Astrocyte (in vitro differentiated cells and primary cell): ENCODE data around the gene CCDC40. TPM values are rescaled to one million over a fixed set of nuclear protein-coding genes. Genes with fewer than 3 reads are reported as not detected.

Experiments used
- DNase-seq: peaks from one replicate; pipeline ENCODE4 v3.0.0-alpha.2; 2010; ENCODE audit warnings: low read depth
- FAIRE-seq: peaks from 2 replicates; lab custom pipeline; 2011; peaks lifted over from hg19 to GRCh38; lab: Jason Lieb, UNC
- H2AFZ ChIP-seq: 2 replicates; pipeline ENCODE4 v1.6.0; 2012; ENCODE audit warnings: low read depth, low read length, inconsistent platforms
- H3K27ac ChIP-seq: 2 replicates; pipeline ENCODE4 v1.5.1; 2011; ENCODE audit warnings: low read depth, low read length, inconsistent platforms
- H3K27me3 ChIP-seq: 2 replicates; pipeline ENCODE4 v1.6.0; 2011; ENCODE audit warnings: low read length, inconsistent platforms; ENCODE audit not compliant: insufficient read depth
- H3K36me3 ChIP-seq: 2 replicates; pipeline ENCODE4 v1.5.1; 2011; ENCODE audit warnings: low read length, inconsistent platforms; ENCODE audit not compliant: insufficient read depth
- H3K4me1 ChIP-seq: 2 replicates; pipeline ENCODE4 v1.5.1; 2011; ENCODE audit warnings: low read length, inconsistent platforms; ENCODE audit not compliant: insufficient read depth
- H3K4me2 ChIP-seq: 2 replicates; pipeline ENCODE4 v1.6.0; 2012; ENCODE audit warnings: low read length, inconsistent platforms
- H3K4me3 ChIP-seq: 2 replicates; pipeline ENCODE4 v1.5.1; 2011; ENCODE audit warnings: low read depth, mild to moderate bottlenecking, low read length, inconsistent platforms; ENCODE audit not compliant: insufficient read depth
- H3K79me2 ChIP-seq: 2 replicates; pipeline ENCODE4 v1.6.0; 2012; ENCODE audit warnings: mild to moderate bottlenecking, low read length, inconsistent platforms; ENCODE audit not compliant: insufficient read depth
- H3K9ac ChIP-seq: 2 replicates; pipeline ENCODE4 v1.6.0; 2012; ENCODE audit warnings: mild to moderate bottlenecking, low read length, inconsistent platforms
- H3K9me3 ChIP-seq: 2 replicates; pipeline ENCODE4 v1.5.1; 2012; ENCODE audit warnings: low read depth, mild to moderate bottlenecking, low read length, inconsistent platforms; ENCODE audit not compliant: insufficient read depth
- H4K20me1 ChIP-seq: 2 replicates; pipeline ENCODE4 v1.6.0; 2012; ENCODE audit warnings: low read length, inconsistent platforms; ENCODE audit not compliant: insufficient read depth
- H3K27ac Mint-ChIP-seq: one replicate; pipeline ENCODE4 v1.8.0; 2021; ENCODE audit warnings: mild to moderate bottlenecking, mixed read lengths; ENCODE audit not compliant: unreplicated experiment
- H3K27me3 Mint-ChIP-seq: one replicate; pipeline ENCODE4 v1.8.0; 2021; ENCODE audit warnings: low read depth, mixed read lengths; ENCODE audit not compliant: unreplicated experiment
- H3K36me3 Mint-ChIP-seq: one replicate; pipeline ENCODE4 v1.8.0; 2021; ENCODE audit warnings: low read depth, mixed read lengths; ENCODE audit not compliant: unreplicated experiment
- H3K4me1 Mint-ChIP-seq: one replicate; pipeline ENCODE4 v1.8.0; 2021; ENCODE audit warnings: low read depth, mixed read lengths; ENCODE audit not compliant: unreplicated experiment
- H3K4me3 Mint-ChIP-seq: one replicate; pipeline ENCODE4 v1.8.0; 2021; ENCODE audit warnings: mild to moderate bottlenecking, moderate library complexity, mixed read lengths; ENCODE audit not compliant: unreplicated experiment
- H3K9me3 Mint-ChIP-seq: one replicate; pipeline ENCODE4 v1.8.0; 2021; ENCODE audit warnings: mild to moderate bottlenecking, mixed read lengths; ENCODE audit not compliant: unreplicated experiment
- CTCF ChIP-seq: IDR thresholded peaks from 2 replicates; pipeline ENCODE4 v1.5.1; 2011; ENCODE audit warnings: low read depth, mild to moderate bottlenecking, inconsistent platforms, low read length, moderate library complexity; ENCODE audit not compliant: insufficient read depth
- EZH2 ChIP-seq: IDR thresholded peaks from 2 replicates; pipeline ENCODE4 v1.6.1; 2012; ENCODE audit warnings: mild to moderate bottlenecking, low read length, inconsistent platforms; ENCODE audit not compliant: insufficient read depth
- total RNA-seq: library from RNA; stranded (reverse); gene quantifications from 2 replicates; pipeline ENCODE4 v1.2.1, GENCODE V29; 2021

The CCDC40 gene
- total RNA-seq, 1 donor from 2014 or later, result 7.0 TPM

GRCh38 chr17:80063830-80064585 is 27.6 kb downstream of the CCDC40 start:
- Mint-ChIP-seq H3K36me3 (no peaks in the 10 kb centered on the region), H3K4me3 (no peak overlapping the region), H3K4me1 (peaks cover 12% of the 10 kb centered on the region), H3K27ac (peak overlapping the region; percentile 66), H3K27me3 (peaks cover 4% of the 10 kb centered on the region), H3K9me3 (no peaks in the 10 kb centered on the region)
- Histone ChIP-seq H3K4me1 (peaks cover 14% of the 10 kb centered on the region), H3K27me3 (no peaks in the 10 kb centered on the region), H3K79me2 (no peaks in the 10 kb centered on the region), H3K27ac (no peak overlapping the region), H4K20me1 (no peaks in the 10 kb centered on the region), H3K4me3 (no peak overlapping the region), H3K9ac (no peak overlapping the region), H2AFZ (no peak overlapping the region), H3K36me3 (no peaks in the 10 kb centered on the region), H3K4me2 (peak overlapping the region; percentile 37), H3K9me3 (no peaks in the 10 kb centered on the region)
- TF ChIP-seq EZH2 (no peak), CTCF (no peak)
- peak; percentile 71 for DNase-seq
- no peak for FAIRE-seq

GRCh38 chr17:80064696-80065095 is 28.3 kb downstream of the CCDC40 start:
- Histone ChIP-seq H3K9me3 (no peaks in the 10 kb centered on the region), H3K4me3 (no peak overlapping the region), H3K27ac (no peak overlapping the region), H3K4me1 (peaks cover 16% of the 10 kb centered on the region), H3K79me2 (no peaks in the 10 kb centered on the region), H3K9ac (no peak overlapping the region), H4K20me1 (no peaks in the 10 kb centered on the region), H3K36me3 (no peaks in the 10 kb centered on the region), H3K27me3 (no peaks in the 10 kb centered on the region), H2AFZ (no peak overlapping the region), H3K4me2 (peak overlapping the region; percentile 37)
- Mint-ChIP-seq H3K27me3 (peaks cover 4% of the 10 kb centered on the region), H3K4me3 (no peak overlapping the region), H3K9me3 (no peaks in the 10 kb centered on the region), H3K4me1 (peaks cover 12% of the 10 kb centered on the region), H3K27ac (no peak overlapping the region), H3K36me3 (no peaks in the 10 kb centered on the region)
- FAIRE-seq, result no peak
- DNase-seq, result no peak
- TF ChIP-seq EZH2 (no peak), CTCF (no peak)
